ENCODE measurements around the gene CREB1.

- no peak for TF ChIP-seq CTCF (conservative IDR thresholded peaks at IDR 0.05)
- TF ChIP-seq ZFX (IDR thresholded peaks at IDR 0.05): no peak
These were observed 64.5 kb downstream of the CREB1 start for GRCh38 chr2:207594264-207594663.
